ENCODE data around the gene CBLIF.

DNA sequence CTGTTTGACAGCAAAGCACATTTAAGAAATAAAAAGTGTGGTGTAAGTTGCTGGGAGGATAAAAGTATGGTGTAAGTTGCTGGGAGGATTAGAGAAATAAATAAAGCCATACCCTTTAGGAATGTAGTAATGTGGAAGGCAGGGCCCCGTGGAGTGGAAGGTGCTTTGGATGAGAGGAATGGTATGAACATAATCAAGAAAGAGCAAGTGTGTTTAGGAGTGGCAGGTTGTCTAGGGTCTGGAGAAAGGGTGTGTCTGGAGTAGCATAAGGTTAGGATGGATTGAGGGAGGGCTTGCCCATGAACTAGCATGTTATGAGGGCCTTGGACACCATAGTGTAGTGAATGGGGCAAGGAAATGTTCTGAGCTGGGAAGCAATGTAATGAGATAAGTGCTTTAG is 52.8 kb downstream of the CBLIF start:
- TF ChIP-seq POLR2A (IDR thresholded peaks at IDR 0.05; ENCODE audit: low read depth) (no peak), CTCF (IDR thresholded peaks at IDR 0.05) (no peak)

All from esophagus muscularis mucosa (tissue), 3 donors.